ENCODE results near the gene CDC42BPB.

DNA sequence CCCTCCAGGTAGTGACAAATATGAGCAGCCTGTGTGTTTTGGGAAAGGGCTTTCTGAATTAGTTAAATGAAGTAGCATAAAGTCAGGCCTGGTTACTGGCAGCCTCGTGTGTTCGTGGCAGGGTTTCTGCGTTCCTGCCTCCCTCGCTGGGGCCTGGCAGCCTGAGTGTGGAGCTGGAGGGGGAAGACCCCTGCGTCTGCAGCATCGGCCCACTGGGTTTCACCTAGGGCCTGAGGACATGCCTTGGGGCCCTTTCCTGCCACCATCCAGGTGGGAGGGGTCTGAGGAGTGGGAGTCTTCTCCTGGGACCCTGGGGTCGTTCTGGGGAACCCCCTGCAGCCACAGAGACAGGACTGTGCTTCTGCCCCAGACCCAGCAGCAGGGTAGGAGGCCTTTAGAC is 155.3 kb downstream of the CDC42BPB start:
- TF ChIP-seq ZNF274 (IDR thresholded peaks at IDR 0.05; ENCODE audit: low read depth, low read length) (no peak), YY1 (IDR thresholded peaks at IDR 0.05; ENCODE audit: insufficient read depth, insufficient read length) (no peak)

All from NT2/D1 (cell line).